ENCODE data around the gene ENTREP1. TPM values are rescaled to one million over a fixed set of nuclear protein-coding genes. Genes with fewer than 3 reads are reported as not detected.

The ENTREP1 gene
- polyA plus RNA-seq, 1 of the 3 experiments (the other 2 are of a cell fraction) = not detected

DNA sequence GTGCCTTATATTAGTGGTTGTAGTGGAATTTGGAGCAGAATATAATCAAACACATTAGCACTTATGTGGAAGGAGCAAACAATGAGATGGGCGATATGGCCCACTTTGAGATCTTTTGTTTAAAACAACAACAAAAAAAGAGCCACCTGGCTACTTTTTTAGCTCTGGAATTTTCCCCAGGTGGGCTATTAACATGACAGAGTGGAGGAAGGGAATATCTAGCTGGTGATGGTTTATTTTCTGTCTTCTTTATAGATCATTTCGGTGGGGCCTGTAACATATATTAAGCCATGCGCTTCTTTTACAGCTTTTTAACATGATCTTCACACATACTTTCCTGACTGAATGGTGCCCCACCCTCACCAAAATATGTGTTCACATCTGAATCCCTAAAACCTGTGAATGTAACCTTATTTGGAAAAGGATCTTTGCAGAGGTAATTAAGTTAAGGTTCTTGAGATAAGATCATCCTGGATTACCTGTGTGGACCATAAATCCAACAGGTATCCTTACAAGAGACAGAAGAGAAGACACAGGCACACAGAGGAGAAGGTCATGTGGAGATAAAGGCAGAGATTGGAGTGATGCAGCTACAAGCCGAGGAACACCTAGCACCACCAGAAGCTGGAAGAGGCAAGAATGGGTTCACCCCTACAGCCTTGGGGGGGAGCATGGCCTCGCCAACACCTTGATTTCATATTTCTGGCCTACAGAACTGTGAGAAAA is 16.6 kb upstream of the ENTREP1 start:
- H3F3A ChIP-seq (replicated peaks; ENCODE audit: insufficient read depth) = peaks cover 4% of the 10 kb centered on the region
- ChIA-PET POLR2A (no interaction called here), CTCF (interaction anchor here (1.5 kb wide), 1 partner anchor 85 kb away, joined by 4 read pairs; no protein-coding TSS in a partner anchor)
- H3K4me1 ChIP-seq (ENCODE audit: control insufficient read depth in 1 of 2, insufficient read depth in 2 of 2, low read depth in 1 of 2, low read length in 1 of 2) = no peaks in the 10 kb centered on the region
- no peak overlapping the region for H3K27ac ChIP-seq (ENCODE audit: low read depth in 2 of 2, low read length in 1 of 2)
- TF ChIP-seq, protein P1, sequence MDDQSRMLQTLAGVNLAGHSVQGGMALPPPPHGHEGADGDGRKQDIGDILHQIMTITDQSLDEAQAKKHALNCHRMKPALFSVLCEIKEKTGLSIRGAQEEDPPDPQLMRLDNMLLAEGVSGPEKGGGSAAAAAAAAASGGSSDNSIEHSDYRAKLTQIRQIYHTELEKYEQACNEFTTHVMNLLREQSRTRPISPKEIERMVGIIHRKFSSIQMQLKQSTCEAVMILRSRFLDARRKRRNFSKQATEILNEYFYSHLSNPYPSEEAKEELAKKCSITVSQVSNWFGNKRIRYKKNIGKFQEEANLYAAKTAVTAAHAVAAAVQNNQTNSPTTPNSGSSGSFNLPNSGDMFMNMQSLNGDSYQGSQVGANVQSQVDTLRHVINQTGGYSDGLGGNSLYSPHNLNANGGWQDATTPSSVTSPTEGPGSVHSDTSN (IDR thresholded peaks at IDR 0.05) = no peak
- TF ChIP-seq, protein P2, sequence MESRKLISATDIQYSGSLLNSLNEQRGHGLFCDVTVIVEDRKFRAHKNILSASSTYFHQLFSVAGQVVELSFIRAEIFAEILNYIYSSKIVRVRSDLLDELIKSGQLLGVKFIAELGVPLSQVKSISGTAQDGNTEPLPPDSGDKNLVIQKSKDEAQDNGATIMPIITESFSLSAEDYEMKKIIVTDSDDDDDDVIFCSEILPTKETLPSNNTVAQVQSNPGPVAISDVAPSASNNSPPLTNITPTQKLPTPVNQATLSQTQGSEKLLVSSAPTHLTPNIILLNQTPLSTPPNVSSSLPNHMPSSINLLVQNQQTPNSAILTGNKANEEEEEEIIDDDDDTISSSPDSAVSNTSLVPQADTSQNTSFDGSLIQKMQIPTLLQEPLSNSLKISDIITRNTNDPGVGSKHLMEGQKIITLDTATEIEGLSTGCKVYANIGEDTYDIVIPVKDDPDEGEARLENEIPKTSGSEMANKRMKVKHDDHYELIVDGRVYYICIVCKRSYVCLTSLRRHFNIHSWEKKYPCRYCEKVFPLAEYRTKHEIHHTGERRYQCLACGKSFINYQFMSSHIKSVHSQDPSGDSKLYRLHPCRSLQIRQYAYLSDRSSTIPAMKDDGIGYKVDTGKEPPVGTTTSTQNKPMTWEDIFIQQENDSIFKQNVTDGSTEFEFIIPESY (IDR thresholded peaks at IDR 0.05; ENCODE audit: borderline replicate concordance, low read depth) = no peak
- TF ChIP-seq SIN3A (IDR thresholded peaks at IDR 0.05; ENCODE audit: borderline replicate concordance, low read depth, low read length) = no peak
- no peak for TF ChIP-seq YY1 (IDR thresholded peaks at IDR 0.05; ENCODE audit: low read depth)
- no peak for TF ChIP-seq RFX5 (IDR thresholded peaks at IDR 0.05; ENCODE audit: low read length)
- TF ChIP-seq, protein P3, sequence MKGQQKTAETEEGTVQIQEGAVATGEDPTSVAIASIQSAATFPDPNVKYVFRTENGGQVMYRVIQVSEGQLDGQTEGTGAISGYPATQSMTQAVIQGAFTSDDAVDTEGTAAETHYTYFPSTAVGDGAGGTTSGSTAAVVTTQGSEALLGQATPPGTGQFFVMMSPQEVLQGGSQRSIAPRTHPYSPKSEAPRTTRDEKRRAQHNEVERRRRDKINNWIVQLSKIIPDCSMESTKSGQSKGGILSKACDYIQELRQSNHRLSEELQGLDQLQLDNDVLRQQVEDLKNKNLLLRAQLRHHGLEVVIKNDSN (IDR thresholded peaks at IDR 0.05; ENCODE audit: borderline replicate concordance, low read depth) = no peak
- TF ChIP-seq, protein P4, sequence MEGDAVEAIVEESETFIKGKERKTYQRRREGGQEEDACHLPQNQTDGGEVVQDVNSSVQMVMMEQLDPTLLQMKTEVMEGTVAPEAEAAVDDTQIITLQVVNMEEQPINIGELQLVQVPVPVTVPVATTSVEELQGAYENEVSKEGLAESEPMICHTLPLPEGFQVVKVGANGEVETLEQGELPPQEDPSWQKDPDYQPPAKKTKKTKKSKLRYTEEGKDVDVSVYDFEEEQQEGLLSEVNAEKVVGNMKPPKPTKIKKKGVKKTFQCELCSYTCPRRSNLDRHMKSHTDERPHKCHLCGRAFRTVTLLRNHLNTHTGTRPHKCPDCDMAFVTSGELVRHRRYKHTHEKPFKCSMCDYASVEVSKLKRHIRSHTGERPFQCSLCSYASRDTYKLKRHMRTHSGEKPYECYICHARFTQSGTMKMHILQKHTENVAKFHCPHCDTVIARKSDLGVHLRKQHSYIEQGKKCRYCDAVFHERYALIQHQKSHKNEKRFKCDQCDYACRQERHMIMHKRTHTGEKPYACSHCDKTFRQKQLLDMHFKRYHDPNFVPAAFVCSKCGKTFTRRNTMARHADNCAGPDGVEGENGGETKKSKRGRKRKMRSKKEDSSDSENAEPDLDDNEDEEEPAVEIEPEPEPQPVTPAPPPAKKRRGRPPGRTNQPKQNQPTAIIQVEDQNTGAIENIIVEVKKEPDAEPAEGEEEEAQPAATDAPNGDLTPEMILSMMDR (IDR thresholded peaks at IDR 0.05) = no peak
- no peak for TF ChIP-seq GABPA (IDR thresholded peaks at IDR 0.05; ENCODE audit: low read depth)
- no peak for TF ChIP-seq EZH2phosphoT487 (IDR thresholded peaks at IDR 0.05; ENCODE audit: borderline replicate concordance, low read depth)
- no peak for TF ChIP-seq NFIC (IDR thresholded peaks at IDR 0.05; ENCODE audit: borderline replicate concordance)
- TF ChIP-seq, protein P5, sequence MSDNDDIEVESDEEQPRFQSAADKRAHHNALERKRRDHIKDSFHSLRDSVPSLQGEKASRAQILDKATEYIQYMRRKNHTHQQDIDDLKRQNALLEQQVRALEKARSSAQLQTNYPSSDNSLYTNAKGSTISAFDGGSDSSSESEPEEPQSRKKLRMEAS (IDR thresholded peaks at IDR 0.05; ENCODE audit: low read depth) = no peak
- TF ChIP-seq RCOR1 (IDR thresholded peaks at IDR 0.05; ENCODE audit: low read length) = no peak
- TF ChIP-seq NRF1 (IDR thresholded peaks at IDR 0.05; ENCODE audit: low read depth, low read length) = no peak
- TF ChIP-seq EP300 (IDR thresholded peaks at IDR 0.05; ENCODE audit: borderline replicate concordance in 1 of 2, low read depth in 1 of 2, low read length in 1 of 2) = no peak
- H3K4me2 ChIP-seq = 0 out of 2 replicates have a peak overlapping the region, but pooled peaks have one; percentile 16
- H4K20me1 ChIP-seq (ENCODE audit: insufficient read depth) = no peaks in the 10 kb centered on the region
- WGBS (ENCODE audit: low lambda C conversion rate) = 43% methylated on average over 5 of the region's 5 CpGs
- H3K36me3 ChIP-seq (replicated peaks in 1 of 2; ENCODE audit: control insufficient read depth in 1 of 2, insufficient read depth in 2 of 2, low read length in 1 of 2) = no peaks in the 10 kb centered on the region
- H2AFZ ChIP-seq (ENCODE audit: low read depth) = no peak overlapping the region
- H3K4me3 ChIP-seq (ENCODE audit: low read depth in 2 of 2, low read length in 1 of 2) = no peak overlapping the region
- no peaks in the 10 kb centered on the region for H3K9me3 ChIP-seq
- H3K27me3 ChIP-seq (ENCODE audit: insufficient read depth) = no peaks in the 10 kb centered on the region; the same call in 1 of the 2 replicates
- no peaks in the 10 kb centered on the region for H3K9me2 ChIP-seq
- no peaks in the 10 kb centered on the region for H3K79me2 ChIP-seq (ENCODE audit: insufficient read depth)
- no peak overlapping the region for H3K9ac ChIP-seq
- DNase-seq = no peak
